Chondrocyte (in vitro differentiated cells): ENCODE results near the gene C6orf47. TPM values are rescaled to one million over a fixed set of nuclear protein-coding genes. Genes with fewer than 3 reads are reported as not detected.

Experiments used
- DNase-seq: peaks from one replicate; pipeline ENCODE4 v3.0.0; 2021; ENCODE audit warnings: mixed read lengths, low spot score
- H3K27ac Mint-ChIP-seq: one replicate; pipeline ENCODE4 v1.8.0; 2021; ENCODE audit warnings: mild to moderate bottlenecking, moderate library complexity, mixed read lengths; ENCODE audit not compliant: unreplicated experiment
- H3K27me3 Mint-ChIP-seq: 2 replicates; pipeline ENCODE4 v1.8.0; 2021; ENCODE audit warnings: low read depth, mixed read lengths
- H3K36me3 Mint-ChIP-seq: 2 replicates; pipeline ENCODE4 v1.8.0; 2021; ENCODE audit warnings: low read depth, mixed read lengths
- H3K4me1 Mint-ChIP-seq: 2 replicates; pipeline ENCODE4 v1.8.0; 2021; ENCODE audit warnings: low read depth, mild to moderate bottlenecking, mixed read lengths
- H3K4me3 Mint-ChIP-seq: one replicate; pipeline ENCODE4 v1.8.0; 2021; ENCODE audit warnings: mild to moderate bottlenecking, moderate library complexity, mixed read lengths; ENCODE audit not compliant: unreplicated experiment
- H3K9me3 Mint-ChIP-seq: 2 replicates; pipeline ENCODE4 v1.8.0; 2021; ENCODE audit warnings: low read depth, mixed read lengths
- microRNA-seq: library from miRNA; unstranded; fragments of <30 nt; microRNA quantifications from one replicate; pipeline ENCODE4 v1.2.0, GENCODE V29; 2020; ENCODE audit warnings: borderline number of aligned reads
- total RNA-seq: library from RNA; stranded (reverse); gene quantifications from 3 replicates; pipeline ENCODE4 v1.2.1, GENCODE V29; 2021
- TF ChIP-seq, protein P1 (sequence below): fragments of 200-600 bp; sonication (generic); IDR thresholded peaks from 2 replicates; pipeline ENCODE4 v1.5.0; 2021; ENCODE audit warnings: antibody characterized with exemption, mild to moderate bottlenecking, moderate library complexity

C6orf47 gene
- total RNA-seq, 1 donor from 2014 or later, result 19.1 TPM

DNA sequence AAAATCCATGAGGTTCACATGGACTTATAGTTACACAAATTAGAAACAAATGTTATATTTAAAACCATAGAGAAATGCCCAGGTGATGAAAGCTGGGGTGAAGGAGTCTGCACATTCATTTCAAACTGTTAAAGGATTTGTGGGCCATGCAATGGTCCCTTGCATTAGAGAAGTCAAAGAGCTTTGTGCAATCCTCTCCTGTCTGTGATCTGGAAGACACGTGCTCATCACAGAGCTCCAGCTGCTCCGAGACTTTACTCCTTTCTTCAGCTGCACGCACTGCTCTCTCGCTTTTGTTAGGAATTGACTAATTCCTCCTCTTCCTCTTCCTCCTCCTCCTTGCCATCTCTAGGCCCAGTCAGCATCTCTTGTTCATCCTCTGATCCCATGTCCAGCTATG lies 49.6 kb downstream of the C6orf47 start:
- Mint-ChIP-seq H3K27me3 (no peaks in the 10 kb centered on the region), H3K36me3 (no peaks in the 10 kb centered on the region), H3K9me3 (no peaks in the 10 kb centered on the region), H3K27ac (no peak overlapping the region), H3K4me1 (no peaks in the 10 kb centered on the region), H3K4me3 (no peak overlapping the region)
- TF ChIP-seq, protein P1, sequence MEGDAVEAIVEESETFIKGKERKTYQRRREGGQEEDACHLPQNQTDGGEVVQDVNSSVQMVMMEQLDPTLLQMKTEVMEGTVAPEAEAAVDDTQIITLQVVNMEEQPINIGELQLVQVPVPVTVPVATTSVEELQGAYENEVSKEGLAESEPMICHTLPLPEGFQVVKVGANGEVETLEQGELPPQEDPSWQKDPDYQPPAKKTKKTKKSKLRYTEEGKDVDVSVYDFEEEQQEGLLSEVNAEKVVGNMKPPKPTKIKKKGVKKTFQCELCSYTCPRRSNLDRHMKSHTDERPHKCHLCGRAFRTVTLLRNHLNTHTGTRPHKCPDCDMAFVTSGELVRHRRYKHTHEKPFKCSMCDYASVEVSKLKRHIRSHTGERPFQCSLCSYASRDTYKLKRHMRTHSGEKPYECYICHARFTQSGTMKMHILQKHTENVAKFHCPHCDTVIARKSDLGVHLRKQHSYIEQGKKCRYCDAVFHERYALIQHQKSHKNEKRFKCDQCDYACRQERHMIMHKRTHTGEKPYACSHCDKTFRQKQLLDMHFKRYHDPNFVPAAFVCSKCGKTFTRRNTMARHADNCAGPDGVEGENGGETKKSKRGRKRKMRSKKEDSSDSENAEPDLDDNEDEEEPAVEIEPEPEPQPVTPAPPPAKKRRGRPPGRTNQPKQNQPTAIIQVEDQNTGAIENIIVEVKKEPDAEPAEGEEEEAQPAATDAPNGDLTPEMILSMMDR, result no peak
- DNase-seq, result no peak

DNA sequence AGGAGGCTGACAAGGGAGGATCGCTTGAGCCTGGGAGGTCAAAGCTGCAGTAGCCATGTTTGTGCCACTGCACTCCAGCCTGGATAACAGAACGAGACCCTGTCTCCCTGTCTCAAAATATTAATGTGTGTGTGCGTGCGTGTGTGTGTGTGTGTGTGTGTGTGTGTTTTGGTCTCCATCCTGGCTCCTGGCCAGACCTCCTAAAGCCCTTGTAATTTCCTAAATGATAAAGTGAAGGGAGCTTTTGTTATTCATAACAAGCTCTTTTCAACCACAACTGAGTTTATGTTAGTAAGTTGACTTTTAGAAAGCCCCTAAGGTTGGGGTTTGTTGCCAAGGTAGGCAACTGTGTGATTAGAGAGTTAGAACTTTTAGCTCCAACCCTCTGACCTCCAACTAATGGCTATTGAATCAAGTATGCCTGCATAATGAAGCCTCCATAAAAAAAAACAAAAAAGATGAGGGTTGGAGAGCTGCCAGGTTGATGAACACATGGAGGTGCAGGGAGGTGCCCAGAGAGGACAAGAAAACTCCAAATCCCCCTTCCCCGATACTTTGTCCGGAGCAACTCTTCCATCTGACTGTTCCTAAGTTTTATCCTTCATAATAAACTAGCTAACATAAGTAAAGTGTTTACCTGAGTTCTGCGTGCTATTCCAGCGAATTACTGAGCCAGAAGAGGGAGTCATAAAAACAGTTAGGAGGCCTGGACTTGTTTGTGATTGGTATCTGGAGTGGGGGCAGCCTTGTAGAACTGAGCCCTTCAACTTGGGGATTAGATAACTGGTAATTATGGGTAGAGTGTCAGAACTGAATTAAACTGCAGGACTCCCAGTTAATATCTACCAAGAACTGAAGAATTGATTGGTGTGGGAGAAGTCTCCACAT lies 50.8 kb downstream of the C6orf47 start:
- Mint-ChIP-seq H3K27me3 (no peaks in the 10 kb centered on the region), H3K27ac (no peak overlapping the region)

More for the DNA sequence above, 50.8 kb downstream of the C6orf47 start:
- TF ChIP-seq, protein P1, result no peak
- no peak overlapping the region for H3K4me3 Mint-ChIP-seq
- DNase-seq, result no peak
- no peaks in the 10 kb centered on the region for H3K4me1 Mint-ChIP-seq
- H3K36me3 Mint-ChIP-seq, result no peaks in the 10 kb centered on the region
- no peaks in the 10 kb centered on the region for H3K9me3 Mint-ChIP-seq

Small RNA genes within 50 kb of the gene (microRNA-seq; reads per million reads assigned to microRNA genes)
- not detected for gene MIR4646
- gene MIR6832, result not detected

Other genes with a start within 250 kb of the C6orf47 start
- gene MICB, start 162.6 kb downstream of the C6orf47 start, total RNA-seq, result 7.8 to 9.4 TPM (median 9.0 TPM) in 3 replicates
- gene MCCD1, start 131.8 kb downstream of the C6orf47 start, total RNA-seq, result not detected in 3 replicates
- gene DDX39B, start 118.8 kb downstream of the C6orf47 start, total RNA-seq, result 222 to 230 TPM (median 227 TPM) in 3 replicates
- gene ATP6V1G2, start 114.2 kb downstream of the C6orf47 start, total RNA-seq, result 2.4 to 4.1 TPM (median 3.0 TPM) in 3 replicates
- 21.2 to 30.1 TPM (median 29.6 TPM) in 3 replicates for gene NFKBIL1, start 113.2 kb downstream of the C6orf47 start, total RNA-seq
- gene LTA, start 88.5 kb downstream of the C6orf47 start, total RNA-seq, result not detected in 3 replicates
- not detected in 3 replicates for gene TNF, start 85.2 kb downstream of the C6orf47 start, total RNA-seq
- gene LTB, start 78.4 kb downstream of the C6orf47 start, total RNA-seq, result not detected in 3 replicates
- not detected in 3 replicates for gene LST1, start 74.5 kb downstream of the C6orf47 start, total RNA-seq
- gene NCR3, start 67.8 kb downstream of the C6orf47 start, total RNA-seq, result not detected in 3 replicates
- gene AIF1, start 45.5 kb downstream of the C6orf47 start, total RNA-seq, result not detected in 3 replicates
- gene PRRC2A, start 40.1 kb downstream of the C6orf47 start, total RNA-seq, result 156 to 185 TPM (median 157 TPM) in 3 replicates
- 253 to 308 TPM (median 262 TPM) in 3 replicates for gene BAG6, start 8.1 kb downstream of the C6orf47 start, total RNA-seq
- 0.85 to 1.2 TPM in 2 of 3 replicates, not detected in the other for gene APOM, start 4.9 kb downstream of the C6orf47 start, total RNA-seq
- 12.0 to 15.4 TPM (median 13.9 TPM) in 3 replicates for gene GPANK1, start 4.2 kb upstream of the C6orf47 start, total RNA-seq
- 116 to 126 TPM (median 122 TPM) in 3 replicates for gene CSNK2B, start 5.3 kb upstream of the C6orf47 start, total RNA-seq
- 10.2 to 14.3 TPM (median 11.7 TPM) in 3 replicates for gene LY6G5B, start 9.2 kb upstream of the C6orf47 start, total RNA-seq
- gene LY6G5C, start 20.3 kb upstream of the C6orf47 start, total RNA-seq, result 1.3 to 3.6 TPM (median 2.4 TPM) in 3 replicates
- 27.8 to 33.9 TPM (median 32.3 TPM) in 3 replicates for gene ABHD16A, start 42.5 kb upstream of the C6orf47 start, total RNA-seq
- gene LY6G6F, start 46.1 kb upstream of the C6orf47 start, total RNA-seq, result not detected in 3 replicates
- gene LY6G6D, start 54.6 kb upstream of the C6orf47 start, total RNA-seq, result not detected in 3 replicates
- gene LY6G6C, start 61.0 kb upstream of the C6orf47 start, total RNA-seq, result 0.30 TPM in 1 of 3 replicates, not detected in the others
- not detected in 3 replicates for gene MPIG6B, start 62.6 kb upstream of the C6orf47 start, total RNA-seq
- gene DDAH2, start 68.5 kb upstream of the C6orf47 start, total RNA-seq, result 66.4 to 99.6 TPM (median 95.7 TPM) in 3 replicates
- 256 to 328 TPM (median 317 TPM) in 3 replicates for gene CLIC1, start 75.8 kb upstream of the C6orf47 start, total RNA-seq
- 8.4 to 17.4 TPM (median 9.4 TPM) in 3 replicates for gene MSH5, start 79.2 kb upstream of the C6orf47 start, total RNA-seq
- 1.3 to 2.4 TPM (median 1.4 TPM) in 3 replicates for gene SAPCD1, start 101.9 kb upstream of the C6orf47 start, total RNA-seq
- 0.15 to 0.62 TPM (median 0.17 TPM) in 3 replicates for gene VWA7, start 116.5 kb upstream of the C6orf47 start, total RNA-seq
- gene VARS1, start 135.0 kb upstream of the C6orf47 start, total RNA-seq, result 71.1 to 101 TPM (median 71.9 TPM) in 3 replicates
- gene LSM2, start 146.2 kb upstream of the C6orf47 start, total RNA-seq, result 35.0 to 42.5 TPM (median 35.7 TPM) in 3 replicates
- gene HSPA1L, start 154.5 kb upstream of the C6orf47 start, total RNA-seq, result 0.89 to 1.5 TPM (median 1.00 TPM) in 3 replicates
- gene HSPA1A, start 154.8 kb upstream of the C6orf47 start, total RNA-seq, result 23.0 to 46.3 TPM (median 46.2 TPM) in 3 replicates
- gene HSPA1B, start 167.0 kb upstream of the C6orf47 start, total RNA-seq, result 46.8 to 57.9 TPM (median 50.4 TPM) in 3 replicates
- 63.8 to 67.5 TPM (median 64.2 TPM) in 3 replicates for gene NEU1, start 202.0 kb upstream of the C6orf47 start, total RNA-seq
- not detected in 3 replicates for gene SLC44A4, start 218.2 kb upstream of the C6orf47 start, total RNA-seq
- gene EHMT2, start 236.9 kb upstream of the C6orf47 start, total RNA-seq, result 37.7 to 53.0 TPM (median 40.0 TPM) in 3 replicates
- 6.3 to 7.6 TPM (median 6.7 TPM) in 3 replicates for gene ZBTB12, start 241.3 kb upstream of the C6orf47 start, total RNA-seq